Esophagus (tissue), 2 donors: ENCODE measurements around the gene GFAP. TPM values are rescaled to one million over a fixed set of nuclear protein-coding genes. Genes with fewer than 3 reads are reported as not detected.
A peak's percentile ranks its signal among the peaks of the same experiment; 100 is the strongest.

Experiments
- H3K27ac ChIP-seq, 2 donors: one replicate each; pipeline ENCODE4 v1.5.1; 2013; ENCODE audit warnings: low read depth in 2 of 2, mild to moderate bottlenecking in 2 of 2, inconsistent platforms in 1 of 2, low read length in 1 of 2, moderate library complexity in 1 of 2
- H3K27me3 ChIP-seq, 2 donors: one replicate each; pipeline ENCODE4 v1.6.1; 2013; ENCODE audit warnings: low read length in 2 of 2, control low read depth in 1 of 2, mild to moderate bottlenecking in 1 of 2; ENCODE audit not compliant: insufficient read depth in 2 of 2, control insufficient read depth in 1 of 2
- H3K36me3 ChIP-seq, 2 donors: one replicate each; pipeline ENCODE4 v1.6.1; 2013; ENCODE audit warnings: low read length in 1 of 2; ENCODE audit not compliant: control insufficient read depth in 2 of 2, insufficient read depth in 2 of 2
- H3K4me1 ChIP-seq, 2 donors: one replicate each; pipeline ENCODE4 v1.6.1; 2013; ENCODE audit warnings: low read length in 1 of 2; ENCODE audit not compliant: control insufficient read depth in 2 of 2, insufficient read depth in 2 of 2
- H3K4me3 ChIP-seq, 2 donors: one replicate each; pipeline ENCODE4 v1.5.1; 2013; ENCODE audit warnings: low read length in 2 of 2, mild to moderate bottlenecking in 2 of 2, low read depth in 1 of 2, moderate library complexity in 1 of 2
- H3K9me3 ChIP-seq, 2 donors: one replicate each; pipeline ENCODE4 v1.6.1; 2013; ENCODE audit warnings: mild to moderate bottlenecking in 2 of 2, low read depth in 1 of 2, low read length in 1 of 2, moderate library complexity in 1 of 2; ENCODE audit not compliant: control insufficient read depth in 2 of 2, insufficient read depth in 1 of 2
- WGBS, 2 donors: extraction: QIAGEN DNeasy Blood & Tissue Kit; methylation state at CpG; one replicate each; pipeline ENCODE4 v1.1.7; 2013; 5-methylcytosine and 5-hydroxymethylcytosine counted together
- polyA plus RNA-seq, 2 donors: library from polyadenylated mRNA; stranded (reverse); fragments of 200-250 nt; gene quantifications; one replicate each; pipeline ENCODE4 v1.2.3, GENCODE V29; 2013
- donor health status: healthy with polysubstance abuse.
- donor health status: Bipolar disorder and iron deficiency.

GFAP gene
- polyA plus RNA-seq = under 1 TPM in 1 of 2 donors, not detected in 1; 0.08 TPM

DNA sequence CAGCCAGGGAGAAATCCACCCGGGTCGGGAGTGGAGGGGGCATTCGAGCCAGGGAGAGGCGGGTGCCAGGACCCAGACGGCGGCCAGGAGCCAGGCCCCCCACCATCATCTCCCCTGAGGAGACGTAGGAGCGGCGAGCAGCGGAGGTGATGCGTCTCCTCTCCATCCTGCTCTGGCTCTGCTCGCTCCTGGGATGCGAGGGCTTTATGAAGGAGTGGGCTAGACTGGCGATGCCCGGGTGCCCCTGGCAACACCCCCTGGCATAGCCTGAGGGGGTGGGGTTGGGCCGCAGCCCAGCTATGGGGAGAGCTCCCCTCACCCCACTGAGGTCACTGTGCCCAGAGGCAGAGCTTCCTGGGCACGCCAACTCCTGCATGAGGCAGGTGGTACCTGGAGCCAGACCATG is at the start of gene GFAP:
TSS of gene GFAP (minus strand) at position 180 of the 406 bp plus-strand sequence. CDS start at position 166, 14 bp downstream.
- WGBS, 2 donors = 81 to 86% methylated on average over 17 of the region's 17 CpGs
- peaks cover 3 to 5% of the 10 kb centered on the region in 2 donors for H3K27me3 ChIP-seq
- H3K36me3 ChIP-seq = no peaks in the 10 kb centered on the region
- no peaks in the 10 kb centered on the region for H3K9me3 ChIP-seq
- H3K27ac ChIP-seq = peak within 1 kb of the TSS in 1 of 2 donors; percentile 26
- H3K4me3 ChIP-seq = no peak within 1 kb of the TSS
- peaks cover 7 to 17% of the 10 kb centered on the region in 2 donors for H3K4me1 ChIP-seq

DNA sequence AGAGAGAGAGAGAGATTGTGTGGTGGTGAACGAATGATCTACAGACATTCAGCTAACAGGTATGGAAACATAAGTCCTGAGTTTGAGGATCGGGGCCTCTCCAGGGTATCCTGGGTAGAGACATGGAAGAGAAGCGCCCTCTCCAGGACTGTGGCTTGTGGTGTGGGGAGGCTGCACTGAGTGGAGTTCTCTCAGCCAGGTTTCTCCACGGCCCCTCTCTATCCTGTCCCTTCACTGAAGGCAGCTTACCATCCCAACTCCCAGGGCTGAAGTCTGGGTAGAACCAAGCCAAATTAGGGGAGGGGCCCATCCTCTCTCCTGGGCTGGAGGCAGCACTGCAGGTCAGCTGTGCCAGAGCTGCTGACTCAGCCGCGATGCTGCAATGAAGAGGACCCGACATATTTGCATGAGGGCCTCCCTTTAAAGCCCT is 46.6 kb upstream of the GFAP start:
- Histone ChIP-seq H3K9me3 (peaks cover 0 to 1% of the 10 kb centered on the region in 2 donors), H3K27ac (no peak overlapping the region), H3K4me1 (peaks cover 0 to 11% of the 10 kb centered on the region in 2 donors), H3K36me3 (no peaks in the 10 kb centered on the region), H3K27me3 (peaks cover 0 to 6% of the 10 kb centered on the region in 2 donors), H3K4me3 (no peak overlapping the region)
- WGBS, 2 donors = 76 to 79% methylated on average over 7 of the region's 7 CpGs

DNA sequence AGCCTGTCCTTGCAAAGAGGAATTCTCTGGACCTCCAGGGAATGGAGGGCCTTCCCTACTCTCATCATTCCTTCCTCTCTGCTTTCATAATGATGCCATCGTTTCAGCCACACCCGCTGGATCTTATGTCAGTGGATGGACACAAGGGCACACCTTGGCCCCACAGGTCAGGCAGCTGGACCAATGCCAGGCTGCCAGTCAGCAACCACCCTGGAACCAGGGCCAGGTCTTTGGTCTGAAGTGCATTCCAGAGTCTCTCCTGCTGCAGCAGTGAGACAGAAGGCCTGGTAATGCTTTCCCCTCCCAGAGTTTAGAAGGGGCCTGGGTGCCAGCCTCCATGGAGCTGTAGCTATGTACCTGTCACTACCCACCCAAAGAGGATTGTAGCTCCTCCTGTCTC is 45.4 kb upstream of the GFAP start:
- no peak overlapping the region for H3K27ac ChIP-seq
- peaks cover 0 to 8% of the 10 kb centered on the region in 2 donors for H3K4me1 ChIP-seq
- H3K27me3 ChIP-seq = no peaks in the 10 kb centered on the region
- 51 to 64% methylated on average over 2 of the region's 2 CpGs for WGBS, 2 donors
- H3K4me3 ChIP-seq = no peak overlapping the region
- no peaks in the 10 kb centered on the region for H3K9me3 ChIP-seq
- H3K36me3 ChIP-seq = no peaks in the 10 kb centered on the region

DNA sequence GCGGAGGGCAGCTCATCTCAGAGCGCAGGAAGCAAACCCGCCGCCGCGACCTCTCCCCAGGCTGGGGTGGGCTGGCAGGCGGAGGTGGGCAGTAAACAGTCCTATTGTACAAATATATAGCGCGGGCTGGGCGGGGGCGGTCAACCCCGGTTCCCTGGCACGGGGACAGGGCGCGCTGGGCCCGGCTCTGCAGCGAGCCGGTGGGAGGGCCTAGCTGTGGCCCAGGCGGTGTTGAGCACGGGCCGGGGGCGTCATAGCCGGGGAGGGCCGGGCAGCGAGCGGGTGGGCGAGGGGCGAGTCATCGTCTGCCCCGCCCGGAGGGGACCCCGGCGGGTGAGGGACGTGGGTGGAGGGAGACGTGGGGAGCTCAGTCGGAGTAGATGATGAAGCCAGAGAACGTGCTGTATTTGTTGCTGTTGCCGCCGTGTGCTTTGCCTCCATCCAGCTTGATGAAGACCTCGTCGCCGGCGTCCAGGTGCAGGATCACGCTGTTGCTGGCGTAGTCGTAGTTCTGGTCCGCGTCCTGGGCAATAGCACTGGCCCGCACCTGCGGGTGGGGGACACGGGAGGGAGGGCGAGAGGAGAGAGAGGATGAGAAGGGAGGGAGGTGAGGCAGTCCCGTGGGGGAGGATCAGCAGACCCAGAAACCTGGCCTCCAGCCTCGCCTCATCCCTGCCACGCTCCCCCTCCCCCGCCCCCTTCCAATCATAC is 44.7 kb upstream of the GFAP start:
- H3K27me3 ChIP-seq = no peaks in the 10 kb centered on the region

DNA sequence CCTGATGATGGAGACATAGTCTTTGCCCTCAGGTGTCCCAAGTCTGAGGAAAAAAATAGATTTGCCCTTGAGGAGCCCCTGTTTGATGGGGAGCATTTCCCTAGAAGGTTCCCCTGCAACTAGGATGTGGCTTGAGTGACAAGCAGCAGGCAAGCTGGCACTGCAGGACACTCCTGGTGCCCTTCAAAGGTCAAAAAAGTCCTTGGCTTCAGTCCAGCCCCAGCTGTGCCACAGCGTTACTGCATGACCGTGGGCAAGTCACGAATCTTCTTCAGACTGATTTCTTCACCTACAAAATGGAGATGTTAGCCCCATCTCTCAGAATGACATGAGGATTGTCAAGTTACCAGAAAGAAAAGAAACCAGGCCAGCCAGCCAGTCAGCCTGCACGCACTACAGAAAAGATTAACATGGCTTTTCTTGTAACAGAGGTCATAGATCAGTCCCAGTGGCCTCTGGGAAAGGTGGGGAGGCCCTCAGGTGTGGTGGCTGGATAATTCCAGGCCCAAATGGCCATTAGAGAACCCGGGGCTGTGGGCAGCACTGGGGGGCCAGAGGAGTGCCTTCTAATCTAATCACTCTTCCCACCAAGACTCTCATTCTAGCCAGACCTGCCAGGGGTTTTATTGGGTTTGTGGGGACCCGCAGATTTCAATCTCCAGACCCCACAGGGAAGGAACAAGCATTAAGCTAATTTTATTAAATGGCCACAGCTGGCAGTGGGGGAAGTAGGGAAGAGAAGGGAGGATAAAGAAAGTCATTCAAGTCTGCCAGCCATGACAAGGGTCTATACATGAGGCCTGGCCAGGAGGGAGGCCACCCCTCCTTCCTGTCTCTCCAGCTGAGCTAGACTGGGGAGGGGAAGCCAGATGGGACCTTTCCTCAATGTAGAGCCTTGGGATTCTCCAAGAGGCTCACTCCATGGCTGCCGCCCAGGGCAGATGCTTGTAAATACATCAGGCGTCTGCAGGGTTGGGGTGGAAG is 42.0 kb upstream of the GFAP start:
- no peak overlapping the region for H3K27ac ChIP-seq
- 73 to 83% methylated on average over 8 of the region's 8 CpGs for WGBS, 2 donors
- no peaks in the 10 kb centered on the region for H3K36me3 ChIP-seq
- H3K4me3 ChIP-seq = no peak overlapping the region
- H3K4me1 ChIP-seq = peaks cover 0 to 8% of the 10 kb centered on the region in 2 donors
- H3K27me3 ChIP-seq = no peaks in the 10 kb centered on the region
- H3K9me3 ChIP-seq = no peaks in the 10 kb centered on the region

More for the DNA sequence above, 44.7 kb upstream of the GFAP start:
- Histone ChIP-seq H3K27ac (no peak overlapping the region), H3K4me3 (no peak overlapping the region), H3K36me3 (no peaks in the 10 kb centered on the region), H3K4me1 (peaks cover 0 to 8% of the 10 kb centered on the region in 2 donors), H3K9me3 (no peaks in the 10 kb centered on the region)
- 19 to 20% methylated on average over 51 to 56 of the region's 56 CpGs for WGBS, 2 donors

DNA sequence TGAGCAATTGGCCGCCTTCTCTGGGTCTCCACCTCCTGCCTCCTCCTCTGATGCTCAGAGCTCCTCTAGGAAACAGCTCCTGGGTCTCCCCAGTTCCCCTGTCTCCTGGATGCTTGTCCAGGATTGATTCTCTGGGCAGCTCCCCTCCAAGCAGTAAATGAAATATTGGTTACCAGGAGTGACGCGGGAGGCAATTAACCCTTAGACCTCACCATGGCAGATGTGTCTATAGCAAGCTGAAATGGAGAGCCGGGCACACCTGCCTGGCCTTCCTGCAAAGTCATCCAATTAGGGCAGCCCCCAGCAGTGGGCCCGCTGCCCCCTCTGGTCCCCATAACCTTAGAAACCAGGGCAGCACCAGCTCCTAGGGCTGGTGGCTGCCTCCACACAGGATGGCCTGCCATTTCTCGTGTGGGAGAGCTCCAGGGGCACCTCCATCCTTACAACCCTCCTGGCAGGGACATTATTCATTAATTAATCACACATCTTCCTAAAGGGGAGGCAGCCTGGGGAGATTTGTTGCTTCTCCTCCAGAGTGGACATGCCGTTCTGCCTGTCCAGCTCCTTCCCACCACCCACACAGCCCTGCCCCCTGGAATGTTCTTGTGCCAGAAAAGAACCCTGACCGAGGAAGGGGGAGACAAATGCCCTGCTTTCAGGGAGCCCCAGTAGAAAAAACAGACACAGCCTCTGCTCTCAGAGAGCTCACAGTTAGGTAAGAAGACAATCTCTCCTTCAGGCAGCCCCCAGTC is 40.5 kb upstream of the GFAP start:
- H3K27ac ChIP-seq = no peak overlapping the region

DNA sequence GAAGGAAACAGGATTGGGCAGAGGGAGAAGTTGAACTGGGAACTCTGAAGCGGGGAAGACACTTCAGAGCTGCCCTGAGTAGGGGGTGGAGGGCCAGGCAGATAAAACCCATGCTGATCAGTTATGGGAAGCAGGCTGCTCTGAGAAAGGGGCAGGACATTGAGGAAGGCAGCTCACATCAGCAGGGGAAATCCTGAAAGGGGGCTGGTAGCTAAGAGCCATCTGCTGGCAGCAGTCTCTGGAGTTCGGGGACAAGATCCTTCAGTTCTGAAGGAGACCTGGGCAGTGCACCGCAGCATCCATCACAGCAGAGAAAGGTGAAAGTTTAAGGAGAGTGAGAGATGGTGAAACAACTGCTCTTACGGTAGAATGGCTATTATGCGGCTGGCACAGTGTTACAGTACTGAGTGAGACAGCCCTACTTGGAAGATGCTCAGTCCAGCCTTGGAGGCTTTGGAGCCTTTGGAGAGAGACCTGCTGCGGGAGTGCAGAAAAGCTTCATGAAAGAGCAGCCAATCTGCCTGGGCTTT is 37.7 kb upstream of the GFAP start:
- Histone ChIP-seq H3K4me3 (no peak overlapping the region), H3K27ac (no peak overlapping the region), H3K36me3 (no peaks in the 10 kb centered on the region), H3K4me1 (no peaks in the 10 kb centered on the region), H3K27me3 (no peaks in the 10 kb centered on the region), H3K9me3 (no peaks in the 10 kb centered on the region)
- 76 to 77% methylated on average over 6 of the region's 6 CpGs for WGBS, 2 donors

More for the DNA sequence above, 40.5 kb upstream of the GFAP start:
- Histone ChIP-seq H3K4me1 (peaks cover 0 to 8% of the 10 kb centered on the region in 2 donors), H3K27me3 (no peaks in the 10 kb centered on the region), H3K36me3 (no peaks in the 10 kb centered on the region), H3K9me3 (no peaks in the 10 kb centered on the region), H3K4me3 (no peak overlapping the region)
- WGBS, 2 donors = 67 to 75% methylated on average over 8 of the region's 8 CpGs

DNA sequence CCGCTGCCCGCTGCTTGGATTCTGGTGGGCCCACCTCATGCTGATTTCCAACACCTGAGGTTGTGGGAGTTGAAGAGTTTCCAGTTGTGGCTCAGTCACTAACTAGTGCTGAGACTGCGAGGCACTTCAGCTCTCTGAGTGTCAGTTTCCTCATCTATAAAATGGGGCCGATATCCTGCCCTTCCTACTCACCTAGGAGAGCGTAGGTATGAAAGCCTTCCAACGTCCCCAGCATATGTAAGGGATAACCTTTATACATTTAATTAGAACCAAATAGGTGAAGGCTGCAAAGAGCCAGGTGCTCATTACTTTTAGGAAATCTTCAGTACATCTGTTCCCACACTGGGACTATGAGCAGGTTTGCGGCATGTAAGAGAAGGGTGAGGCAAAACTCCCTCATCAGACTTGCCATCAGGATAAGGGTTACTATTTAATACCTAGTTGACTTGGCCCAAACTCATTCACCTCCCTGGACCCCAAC is 33.1 kb upstream of the GFAP start:
- WGBS, 2 donors = 60 to 69% methylated on average over 7 of the region's 7 CpGs
- no peak overlapping the region for H3K27ac ChIP-seq

More for the DNA sequence above, 33.1 kb upstream of the GFAP start:
- Histone ChIP-seq H3K9me3 (no peaks in the 10 kb centered on the region), H3K4me3 (peak overlapping the region; percentile 69), H3K36me3 (no peaks in the 10 kb centered on the region), H3K4me1 (no peaks in the 10 kb centered on the region), H3K27me3 (no peaks in the 10 kb centered on the region)
